Esophagus squamous epithelium (tissue), 5 donors: Measurements from ENCODE around the gene CARD11. TPM values are rescaled to one million over a fixed set of nuclear protein-coding genes. Genes with fewer than 3 reads are reported as not detected.

Experiments
- DNase-seq: peaks from one replicate; lab custom pipeline; 2025; lab: John Stamatoyannopoulos, UW
- H3K27ac ChIP-seq, 4 donors: fragments of 200-600 bp; sonication (generic); one replicate each; pipeline ENCODE4 v1.5.1; 2016 to 2019; ENCODE audit warnings: mild to moderate bottlenecking in 1 of 4
- H3K27me3 ChIP-seq, 4 donors: fragments of 200-600 bp; sonication (generic); 1 replicate in 3 of 4; 2 replicates in 1 of 4; pipeline versions ENCODE4 v1.5.1 to v1.6.0; 2017 to 2021; ENCODE audit warnings: antibody characterized with exemption in 1 of 4
- H3K36me3 ChIP-seq, 3 donors: fragments of 200-600 bp; sonication (generic); one replicate each; pipeline ENCODE4 v1.5.1; 2016 to 2019
- H3K4me1 ChIP-seq, 3 donors: fragments of 200-600 bp; sonication (generic); one replicate each; pipeline ENCODE4 v1.5.1; 2017 to 2019
- H3K4me3 ChIP-seq, 4 donors: fragments of 200-600 bp; sonication (generic); 1 replicate in 3 of 4; 2 replicates in 1 of 4; pipeline ENCODE4 v1.5.1; 2016 to 2019; ENCODE audit warnings: mild to moderate bottlenecking in 2 of 4, moderate library complexity in 1 of 4
- H3K9me3 ChIP-seq, 3 donors: fragments of 200-600 bp; sonication (generic); one replicate each; pipeline ENCODE4 v1.5.1; 2016 to 2019
- POLR2A ChIP-seq, 4 donors: fragments of 450-650 bp; IDR thresholded peaks; one replicate each; pipeline ENCODE4 v1.6.1; 2017; ENCODE audit warnings: antibody characterized with exemption in 4 of 4, mild to moderate bottlenecking in 4 of 4, moderate library complexity in 3 of 4
- WGBS, 2 donors: methylation state at CpG; one replicate each; pipeline ENCODE4 v1.1.5; 2018; 5-methylcytosine and 5-hydroxymethylcytosine counted together
- intact Hi-C: fragments of 100-400 bp; cut with DNase I; formaldehyde crosslinking; loops from one replicate; pipeline ENCODE4 v1.15.0; 2022
- total RNA-seq, 4 donors: library from RNA; depleted of rRNA; stranded (reverse); fragments of >200 nt; gene quantifications; one replicate each; pipeline ENCODE4 v1.1.0, GENCODE V29; 2016
- TF ChIP-seq, protein P1 (sequence below), 6 experiments: fragments of 450-650 bp in 4 of 6; fragments of 200-600 bp in 2 of 6; sonication (generic) in 2 of 6; IDR thresholded peaks; one replicate each; pipeline ENCODE4 v1.5.1; 2016 to 2019; ENCODE audit warnings: antibody characterized with exemption in 6 of 6, mild to moderate bottlenecking in 4 of 6, moderate library complexity in 4 of 6
- donor health status: DM: yes; HTN: yes; CAD: no.

CARD11 gene
- total RNA-seq, 4 donors from 2014 or later = 0.92 to 2.6 (median 1.6) TPM

DNA sequence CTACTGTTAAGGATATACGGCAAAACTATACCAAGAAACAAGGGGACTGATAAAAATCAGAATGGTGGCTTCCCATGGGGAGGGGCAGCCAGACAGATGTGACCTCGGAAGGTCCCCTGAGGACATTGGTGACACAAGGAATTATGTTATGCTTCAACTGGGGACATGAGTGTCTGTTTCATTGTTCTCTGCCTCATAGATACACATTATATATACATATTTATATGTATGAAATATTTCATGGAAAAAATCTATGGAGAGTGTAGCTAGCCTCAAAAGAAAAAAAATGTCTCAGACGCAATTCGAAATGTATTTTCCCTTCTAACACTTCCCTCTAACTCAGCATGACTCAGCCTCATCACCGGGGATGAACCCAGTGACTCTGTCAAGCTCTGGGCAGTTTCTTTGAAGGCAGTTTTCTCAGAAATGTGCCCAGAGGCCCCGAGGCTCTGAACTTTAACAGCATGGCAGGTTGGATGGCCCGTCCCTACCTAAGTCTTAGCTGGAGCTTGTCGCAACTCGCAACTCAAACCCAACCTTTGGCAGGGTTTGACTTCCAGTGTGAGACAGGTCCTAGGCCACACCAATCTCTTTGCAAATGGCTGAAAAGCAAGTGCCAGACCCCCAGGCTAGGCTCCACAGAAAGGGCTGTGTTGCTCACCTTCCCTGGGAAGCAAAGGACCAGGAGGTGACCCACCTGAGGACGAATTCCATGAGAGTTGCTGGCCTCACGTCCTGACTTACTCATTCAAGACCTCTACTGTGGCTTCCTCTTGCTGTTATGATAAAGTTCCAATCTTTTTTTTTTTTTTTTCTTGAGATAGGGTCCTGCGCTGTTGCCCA, 86.9 kb downstream of the CARD11 start:
- peaks cover 9 to 55% (median 30%) of the 10 kb centered on the region in 3 donors for H3K4me1 ChIP-seq
- TF ChIP-seq POLR2A (IDR thresholded peaks at IDR 0.05) = no peak
- TF ChIP-seq, protein P1, sequence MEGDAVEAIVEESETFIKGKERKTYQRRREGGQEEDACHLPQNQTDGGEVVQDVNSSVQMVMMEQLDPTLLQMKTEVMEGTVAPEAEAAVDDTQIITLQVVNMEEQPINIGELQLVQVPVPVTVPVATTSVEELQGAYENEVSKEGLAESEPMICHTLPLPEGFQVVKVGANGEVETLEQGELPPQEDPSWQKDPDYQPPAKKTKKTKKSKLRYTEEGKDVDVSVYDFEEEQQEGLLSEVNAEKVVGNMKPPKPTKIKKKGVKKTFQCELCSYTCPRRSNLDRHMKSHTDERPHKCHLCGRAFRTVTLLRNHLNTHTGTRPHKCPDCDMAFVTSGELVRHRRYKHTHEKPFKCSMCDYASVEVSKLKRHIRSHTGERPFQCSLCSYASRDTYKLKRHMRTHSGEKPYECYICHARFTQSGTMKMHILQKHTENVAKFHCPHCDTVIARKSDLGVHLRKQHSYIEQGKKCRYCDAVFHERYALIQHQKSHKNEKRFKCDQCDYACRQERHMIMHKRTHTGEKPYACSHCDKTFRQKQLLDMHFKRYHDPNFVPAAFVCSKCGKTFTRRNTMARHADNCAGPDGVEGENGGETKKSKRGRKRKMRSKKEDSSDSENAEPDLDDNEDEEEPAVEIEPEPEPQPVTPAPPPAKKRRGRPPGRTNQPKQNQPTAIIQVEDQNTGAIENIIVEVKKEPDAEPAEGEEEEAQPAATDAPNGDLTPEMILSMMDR (IDR thresholded peaks at IDR 0.05) = no peak
- no peak for DNase-seq
- WGBS, 2 donors = 27 to 32% methylated on average over 9 to 12 of the region's 12 CpGs
- intact Hi-C loops = no loop called here
- H3K27me3 ChIP-seq = peaks cover 0 to 24% (median 0%) of the 10 kb centered on the region in 4 donors
- no peaks in the 10 kb centered on the region for H3K9me3 ChIP-seq
- no peaks in the 10 kb centered on the region for H3K36me3 ChIP-seq
- peak overlapping the region in 3 of 4 donors; percentile 41 to 74 (median 49) for H3K27ac ChIP-seq
- no peak overlapping the region for H3K4me3 ChIP-seq

DNA sequence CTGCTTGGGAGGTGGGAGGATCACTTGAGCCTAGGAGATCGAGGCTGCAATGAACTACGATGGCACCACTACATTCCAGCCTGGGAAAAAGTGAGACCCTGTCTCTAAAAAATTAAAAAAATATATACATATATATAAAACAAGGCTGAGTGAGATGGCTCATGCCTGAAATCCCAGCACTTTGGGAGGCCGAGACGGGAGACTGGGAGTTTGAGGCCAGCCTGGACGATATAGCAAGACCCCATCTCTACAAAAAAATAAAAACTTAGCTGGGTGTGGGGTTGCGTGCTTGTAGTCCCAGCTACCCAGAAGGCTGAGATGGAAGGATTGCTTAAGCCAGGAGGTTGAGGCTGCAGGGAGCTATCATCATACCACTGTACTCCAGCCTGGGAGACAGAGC, 87.6 kb downstream of the CARD11 start:
- Histone ChIP-seq H3K4me1 (peaks cover 9 to 58% (median 30%) of the 10 kb centered on the region in 3 donors), H3K27ac (peak overlapping the region in 3 of 4 donors; percentile 41 to 74 (median 49)), H3K9me3 (no peaks in the 10 kb centered on the region), H3K36me3 (no peaks in the 10 kb centered on the region), H3K4me3 (no peak overlapping the region), H3K27me3 (peaks cover 0 to 24% (median 0%) of the 10 kb centered on the region in 4 donors)
- DNase-seq = no peak
- TF ChIP-seq, protein P1 (IDR thresholded peaks at IDR 0.05) = no peak
- no peak for TF ChIP-seq POLR2A (IDR thresholded peaks at IDR 0.05)
- intact Hi-C loops = no loop called here
- 84 to 88% methylated on average over 6 of the region's 6 CpGs for WGBS, 2 donors

DNA sequence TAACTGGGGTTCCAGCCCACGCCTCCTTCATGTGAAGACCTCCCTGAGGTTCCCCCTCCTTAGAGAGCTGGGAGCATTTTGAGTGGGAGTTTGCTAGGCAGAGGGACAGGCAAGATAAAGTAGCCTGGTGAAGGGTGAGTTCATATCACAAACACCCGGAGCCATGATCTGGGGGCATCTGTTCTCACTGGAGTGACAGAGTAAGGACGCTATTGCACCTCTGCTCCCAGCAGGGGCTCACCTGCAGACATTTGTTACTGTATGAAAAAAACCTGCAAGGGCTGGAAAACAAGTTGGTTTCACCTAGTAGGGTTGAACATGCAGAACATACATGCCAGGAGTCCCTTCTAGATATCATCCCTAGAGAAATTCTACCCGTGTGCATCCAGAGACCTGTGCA, 88.4 kb downstream of the CARD11 start:
- Histone ChIP-seq H3K27me3 (peaks cover 0 to 24% (median 0%) of the 10 kb centered on the region in 4 donors), H3K9me3 (no peaks in the 10 kb centered on the region), H3K27ac (no peak overlapping the region), H3K4me3 (no peak overlapping the region), H3K36me3 (no peaks in the 10 kb centered on the region), H3K4me1 (peaks cover 9 to 58% (median 30%) of the 10 kb centered on the region in 3 donors)
- DNase-seq = no peak
- intact Hi-C loops = no loop called here
- no peak for TF ChIP-seq POLR2A (IDR thresholded peaks at IDR 0.05)
- TF ChIP-seq, protein P1 (IDR thresholded peaks at IDR 0.05) = no peak
- WGBS, 2 donors = 75 to 89% methylated on average over 2 to 3 of the region's 4 CpGs

DNA sequence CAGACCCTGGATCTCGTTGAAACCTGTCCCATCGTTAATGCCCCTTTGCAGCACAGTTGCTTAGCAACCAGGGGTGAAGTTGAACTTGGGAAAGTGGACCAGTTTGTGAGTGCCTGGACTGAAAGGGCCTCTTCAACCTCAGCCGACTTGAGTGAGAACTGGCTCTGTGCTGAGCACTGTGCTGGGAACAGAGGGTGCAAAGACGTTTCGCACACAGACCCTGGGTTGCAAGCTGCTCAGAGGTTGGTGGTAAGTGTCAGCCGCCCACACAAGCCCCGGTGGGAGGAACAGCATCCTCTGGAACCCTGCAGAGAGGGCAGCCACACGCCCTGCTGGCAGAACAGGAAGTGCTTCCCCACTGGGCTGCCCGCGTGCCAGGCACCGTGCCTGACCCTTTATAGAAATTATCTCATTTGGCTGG, 89.2 kb downstream of the CARD11 start:
- H3K36me3 ChIP-seq = no peaks in the 10 kb centered on the region
- no peak overlapping the region for H3K4me3 ChIP-seq
- intact Hi-C loops = no loop called here
- H3K4me1 ChIP-seq = peaks cover 9 to 58% (median 30%) of the 10 kb centered on the region in 3 donors
- TF ChIP-seq, protein P1 (IDR thresholded peaks at IDR 0.05) = no peak
- TF ChIP-seq POLR2A (IDR thresholded peaks at IDR 0.05) = no peak
- peaks cover 0 to 22% (median 0%) of the 10 kb centered on the region in 4 donors for H3K27me3 ChIP-seq
- DNase-seq = no peak
- no peaks in the 10 kb centered on the region for H3K9me3 ChIP-seq
- peak overlapping the region; percentile 9 to 69 (median 46) for H3K27ac ChIP-seq
- 88 to 90% methylated on average over 2 to 8 of the region's 11 CpGs for WGBS, 2 donors
